Measurements from ENCODE around the gene TMEM40.

The TMEM40 gene

DNA sequence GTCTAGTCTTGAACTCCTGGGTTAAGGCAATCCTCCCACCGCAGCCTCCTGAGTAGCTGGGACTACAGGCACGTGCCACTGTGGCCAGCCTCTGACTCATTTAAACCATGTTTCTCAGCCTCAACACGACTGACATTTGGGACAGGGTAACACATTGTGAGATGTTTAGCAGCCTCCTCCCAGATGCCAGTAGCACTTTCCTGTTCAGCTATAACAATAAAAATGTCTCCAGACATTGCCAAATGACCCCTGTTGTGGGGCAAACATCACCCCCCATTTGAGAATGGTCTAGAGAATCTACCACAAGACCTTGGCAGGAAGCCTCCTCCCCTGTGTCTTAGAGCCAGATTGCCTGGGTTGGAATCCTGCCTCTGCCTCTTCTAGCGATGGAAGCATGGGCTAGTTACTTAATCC lies 8.4 kb downstream of the TMEM40 start:
- TF ChIP-seq MYC (IDR thresholded peaks at IDR 0.05; ENCODE audit: low read depth, low read length): no peak
- TF ChIP-seq CTCF (IDR thresholded peaks at IDR 0.05; ENCODE audit: low read depth, low read length): no peak
- no peak for TF ChIP-seq POLR2A (IDR thresholded peaks at IDR 0.05; ENCODE audit: extremely low read depth, insufficient read length)
- TF ChIP-seq, protein P1, sequence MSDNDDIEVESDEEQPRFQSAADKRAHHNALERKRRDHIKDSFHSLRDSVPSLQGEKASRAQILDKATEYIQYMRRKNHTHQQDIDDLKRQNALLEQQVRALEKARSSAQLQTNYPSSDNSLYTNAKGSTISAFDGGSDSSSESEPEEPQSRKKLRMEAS (IDR thresholded peaks at IDR 0.05; ENCODE audit: low read depth, low read length): no peak
- peak; percentile 39 for DNase-seq (ENCODE audit: low read depth)
- no peak overlapping the region for H3K4me3 ChIP-seq (ENCODE audit: low read depth, low read length)

DNA sequence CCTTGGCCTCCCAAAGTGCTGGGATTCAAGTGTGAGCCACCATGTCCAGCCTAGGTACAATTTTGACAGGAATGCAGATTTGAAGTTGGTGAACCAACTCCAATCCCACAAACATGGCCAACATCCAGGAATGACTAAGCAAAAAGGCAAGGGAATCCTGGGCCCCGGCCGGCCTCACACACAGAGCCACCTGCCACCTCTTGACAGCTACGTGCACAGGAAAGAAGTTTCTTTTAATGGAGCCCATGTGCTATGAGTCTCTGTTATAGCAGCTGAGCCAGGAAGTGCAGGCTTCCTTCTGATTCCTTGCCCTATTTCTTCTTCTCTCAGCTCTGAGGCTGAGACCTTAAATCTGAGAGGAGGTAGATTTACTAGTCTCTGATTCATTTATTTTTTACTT lies 8.8 kb downstream of the TMEM40 start:
- H3K4me3 ChIP-seq (ENCODE audit: low read depth, low read length): no peak overlapping the region
- no peak for DNase-seq (ENCODE audit: low read depth)
- TF ChIP-seq POLR2A (IDR thresholded peaks at IDR 0.05; ENCODE audit: extremely low read depth, insufficient read length): no peak
- TF ChIP-seq, protein P1 (IDR thresholded peaks at IDR 0.05; ENCODE audit: low read depth, low read length): no peak
- TF ChIP-seq MYC (IDR thresholded peaks at IDR 0.05; ENCODE audit: low read depth, low read length): no peak
- no peak for TF ChIP-seq CTCF (IDR thresholded peaks at IDR 0.05; ENCODE audit: low read depth, low read length)

- TF ChIP-seq MYC (IDR thresholded peaks at IDR 0.05; ENCODE audit: low read depth, low read length): no peak
- TF ChIP-seq, protein P1 (IDR thresholded peaks at IDR 0.05; ENCODE audit: low read depth, low read length): no peak
- DNase-seq (ENCODE audit: low read depth): no peak
These were observed 10.6 kb downstream of the TMEM40 start for GRCh38 chr3:12748477-12748876.

DNA sequence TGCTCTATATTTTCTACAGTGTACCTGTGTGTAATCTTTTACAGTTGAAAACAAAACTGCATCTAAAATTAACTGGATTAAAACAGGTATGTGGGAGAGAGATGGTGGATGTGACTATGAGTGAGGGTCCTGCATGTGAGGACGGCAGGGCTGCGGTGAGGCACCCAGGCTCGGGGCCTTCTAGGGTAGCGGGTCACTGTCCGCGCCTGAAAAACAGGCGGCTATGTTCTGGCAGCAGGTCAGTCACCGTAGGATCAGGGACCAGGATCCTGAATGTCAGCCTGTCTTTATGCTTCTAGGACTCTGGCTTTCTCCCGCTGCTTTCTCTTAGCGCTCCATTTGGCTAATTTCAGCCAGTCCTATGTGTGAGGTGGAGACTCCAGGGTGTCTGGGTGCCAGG lies 12.6 kb downstream of the TMEM40 start:
- TF ChIP-seq MYC (IDR thresholded peaks at IDR 0.05; ENCODE audit: low read depth, low read length) (no peak), POLR2A (IDR thresholded peaks at IDR 0.05; ENCODE audit: extremely low read depth, insufficient read length) (no peak), CTCF (IDR thresholded peaks at IDR 0.05; ENCODE audit: low read depth, low read length) (no peak)
- TF ChIP-seq, protein P1 (IDR thresholded peaks at IDR 0.05; ENCODE audit: low read depth, low read length): no peak
- H3K4me3 ChIP-seq (ENCODE audit: low read depth, low read length): no peak overlapping the region
- no peak for DNase-seq (ENCODE audit: low read depth)

More at GRCh38 chr3:12748477-12748876, 10.6 kb downstream of the TMEM40 start:
- H3K4me3 ChIP-seq (ENCODE audit: low read depth, low read length): no peak overlapping the region

DNA sequence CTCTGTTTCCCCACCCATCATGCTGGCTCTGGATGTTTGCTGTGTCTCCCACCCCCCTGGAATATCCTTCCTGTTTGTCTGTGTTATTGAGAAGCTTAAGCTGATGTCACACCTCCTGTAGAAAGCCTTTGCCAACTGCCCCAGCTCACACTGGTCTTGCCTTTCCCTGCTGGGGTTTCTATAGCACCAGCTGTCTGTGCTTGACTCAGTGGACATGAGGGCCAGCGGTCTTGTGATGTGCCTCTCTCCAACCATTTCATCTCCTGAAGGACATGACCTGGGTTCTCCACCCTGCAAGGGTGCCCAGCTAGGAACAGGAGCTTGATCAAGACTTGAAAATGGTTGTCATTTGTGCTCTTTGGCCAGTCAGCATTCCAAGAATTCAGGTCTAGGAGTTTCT lies 14.7 kb downstream of the TMEM40 start:
- TF ChIP-seq CTCF (IDR thresholded peaks at IDR 0.05; ENCODE audit: low read depth, low read length) (no peak), POLR2A (IDR thresholded peaks at IDR 0.05; ENCODE audit: extremely low read depth, insufficient read length) (no peak), MYC (IDR thresholded peaks at IDR 0.05; ENCODE audit: low read depth, low read length) (no peak)
- TF ChIP-seq, protein P1 (IDR thresholded peaks at IDR 0.05; ENCODE audit: low read depth, low read length): no peak
- no peak for DNase-seq (ENCODE audit: low read depth)
- H3K4me3 ChIP-seq (ENCODE audit: low read depth, low read length): no peak overlapping the region

DNA sequence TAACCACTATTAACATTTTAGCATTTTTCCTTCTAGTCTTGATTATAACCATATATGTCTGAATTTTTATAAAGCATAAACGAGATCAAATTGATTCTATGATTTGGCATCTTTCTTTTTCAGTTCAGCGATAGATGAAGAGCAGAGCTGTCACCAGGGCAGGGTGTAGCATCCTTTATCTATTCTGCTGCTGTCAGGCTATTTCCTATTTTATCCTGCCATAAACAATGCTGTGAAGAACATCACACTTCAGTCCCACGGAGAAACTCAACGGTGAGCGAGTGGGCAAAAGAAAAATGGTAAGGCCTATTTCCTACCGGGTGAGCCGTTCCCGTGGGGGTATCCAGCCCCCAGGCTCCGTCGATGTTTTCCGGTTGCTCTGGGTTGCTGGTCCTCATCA lies 15.5 kb downstream of the TMEM40 start:
- H3K4me3 ChIP-seq (ENCODE audit: low read depth, low read length): no peak overlapping the region
- TF ChIP-seq, protein P1 (IDR thresholded peaks at IDR 0.05; ENCODE audit: low read depth, low read length): no peak
- TF ChIP-seq CTCF (IDR thresholded peaks at IDR 0.05; ENCODE audit: low read depth, low read length) (no peak), POLR2A (IDR thresholded peaks at IDR 0.05; ENCODE audit: extremely low read depth, insufficient read length) (no peak), MYC (IDR thresholded peaks at IDR 0.05; ENCODE audit: low read depth, low read length) (no peak)
- no peak for DNase-seq (ENCODE audit: low read depth)

Measured in NB4 (cell line).